ENCODE data around the gene DOK6.
"Not testable (repeated sequence)": the region's sequence is repeated elsewhere in the genome, so short reads cannot be mapped to it uniquely, and the experiment has no call there.

DOK6 gene

DNA sequence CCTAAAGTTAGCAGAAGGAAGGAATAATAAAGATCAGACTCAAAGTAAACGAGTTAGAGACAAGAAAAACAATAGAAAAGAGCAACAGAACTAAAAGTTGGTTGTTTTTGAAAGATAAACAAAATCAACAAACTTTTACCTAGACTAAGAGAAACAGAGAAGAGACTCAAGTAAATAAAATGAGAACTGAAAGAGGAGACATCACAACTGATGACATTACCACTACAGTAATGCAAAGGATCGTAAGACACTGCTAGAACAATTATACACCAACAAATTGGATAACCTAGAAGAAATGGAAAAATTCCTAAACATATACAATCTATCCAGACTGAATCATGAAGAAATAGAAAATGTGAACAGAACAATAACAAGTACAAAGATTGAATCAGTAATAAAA, 407.7 kb downstream of the DOK6 start:
- in situ Hi-C loops (cut with HindIII; ENCODE audit: low pct_ligation_motif_present, low pct_unique_long_range_greater_than_20kb, low sequenced_read_pairs) = no loop called here
- no peak for DNase-seq

DNA sequence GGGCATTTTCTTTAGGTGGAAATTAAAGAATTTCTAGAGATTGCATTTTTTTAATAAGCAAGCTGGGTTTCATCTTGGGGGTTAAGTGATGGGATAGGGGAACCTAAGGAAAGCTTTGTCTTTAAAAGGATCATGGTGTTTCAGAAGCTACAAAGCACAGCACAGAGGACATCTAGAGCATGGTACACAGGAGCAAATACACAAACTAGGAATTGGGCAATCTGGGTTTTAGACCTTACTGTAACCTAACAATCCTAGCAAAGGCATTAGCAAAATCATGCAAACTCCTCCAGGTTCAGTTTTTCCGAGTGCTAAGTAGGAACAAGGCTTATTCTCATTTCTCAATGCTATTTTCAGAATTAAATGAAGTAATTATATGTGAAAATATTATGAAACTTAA, 412.9 kb downstream of the DOK6 start:
- in situ Hi-C loops (cut with HindIII; ENCODE audit: low pct_ligation_motif_present, low pct_unique_long_range_greater_than_20kb, low sequenced_read_pairs) = no loop called here
- DNase-seq = no peak

DNA sequence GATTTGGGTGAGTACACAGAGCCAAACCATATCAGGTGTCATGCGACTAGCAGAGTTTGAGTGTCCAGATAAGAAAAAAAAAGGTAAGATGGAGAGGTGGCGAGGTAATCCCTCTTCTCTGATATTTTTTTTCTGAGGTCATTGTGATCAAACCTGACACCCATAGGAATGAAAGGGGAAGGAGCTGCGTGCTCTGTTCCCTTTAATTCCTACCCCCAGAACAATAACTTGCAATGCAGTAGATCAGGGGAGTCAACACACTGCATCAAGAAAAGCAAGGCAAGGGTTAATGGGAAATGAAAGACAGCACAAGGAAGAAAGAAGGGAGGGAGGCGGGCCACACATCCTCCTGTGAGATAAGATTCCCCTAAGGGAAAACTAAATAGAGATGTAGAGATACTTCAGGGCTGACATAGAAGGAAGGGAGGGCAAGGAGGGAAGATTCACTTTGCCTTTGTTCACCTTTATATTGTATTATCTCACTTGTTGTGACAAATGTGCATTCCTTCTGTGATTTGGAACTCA, 414.2 kb downstream of the DOK6 start:
- no peak for DNase-seq
- in situ Hi-C loops (cut with HindIII; ENCODE audit: low pct_ligation_motif_present, low pct_unique_long_range_greater_than_20kb, low sequenced_read_pairs) = no loop called here

GRCh38 chr18:69817335-69817940, 416.8 kb downstream of the DOK6 start:
- DNase-seq = no peak
- in situ Hi-C loops (cut with HindIII; ENCODE audit: low pct_ligation_motif_present, low pct_unique_long_range_greater_than_20kb, low sequenced_read_pairs) = no loop called here

DNA sequence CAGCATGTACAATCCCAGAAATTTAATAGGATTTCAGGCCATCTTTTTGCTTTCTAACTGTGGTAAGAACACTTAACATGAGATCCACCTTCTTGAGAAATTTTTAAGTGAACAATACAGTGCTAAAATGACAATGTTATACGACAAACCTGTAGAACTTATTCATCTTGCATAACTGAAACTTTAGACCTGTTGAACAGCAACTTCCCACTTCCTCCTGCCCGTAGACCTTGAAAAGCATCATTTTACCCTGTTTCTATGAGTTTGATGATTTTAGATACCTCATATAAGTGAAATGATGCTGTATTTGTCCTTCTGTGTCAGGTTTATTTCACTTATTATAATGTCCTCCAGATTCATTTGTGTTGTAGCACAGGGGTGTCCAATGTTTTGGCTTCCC, 418.8 kb downstream of the DOK6 start:
- in situ Hi-C loops (cut with HindIII; ENCODE audit: low pct_ligation_motif_present, low pct_unique_long_range_greater_than_20kb, low sequenced_read_pairs) = no loop called here
- no peak for DNase-seq

- in situ Hi-C loops (cut with HindIII; ENCODE audit: low pct_ligation_motif_present, low pct_unique_long_range_greater_than_20kb, low sequenced_read_pairs) = no loop called here
- no peak for DNase-seq
These were observed 419.9 kb downstream of the DOK6 start for GRCh38 chr18:69820538-69820937.

GRCh38 chr18:69830189-69830588, 429.5 kb downstream of the DOK6 start:
- in situ Hi-C loops (cut with HindIII; ENCODE audit: low pct_ligation_motif_present, low pct_unique_long_range_greater_than_20kb, low sequenced_read_pairs) = no loop called here
- no peak for DNase-seq

DNA sequence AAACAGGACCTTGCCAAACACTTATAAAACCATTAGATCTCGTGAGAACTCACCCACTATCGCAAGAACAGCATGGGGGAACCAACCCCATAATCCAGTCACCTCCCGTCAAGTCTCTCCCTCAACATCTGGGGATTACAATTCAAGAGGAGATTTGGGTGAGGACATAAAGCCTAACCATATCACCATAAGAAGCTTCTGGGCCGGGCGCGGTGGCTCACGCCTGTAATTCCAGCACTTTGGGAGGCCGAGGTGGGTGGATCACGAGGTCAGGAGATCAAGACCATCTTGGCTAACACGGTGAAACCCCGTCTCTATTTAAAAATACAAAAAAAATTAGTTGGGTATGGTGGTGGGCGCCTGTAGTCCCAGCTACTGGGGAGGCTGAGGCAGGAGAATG, 434.3 kb downstream of the DOK6 start:
- DNase-seq; in situ Hi-C loops (cut with HindIII; ENCODE audit: low pct_ligation_motif_present, low pct_unique_long_range_greater_than_20kb, low sequenced_read_pairs): not testable (repeated sequence)

DNA sequence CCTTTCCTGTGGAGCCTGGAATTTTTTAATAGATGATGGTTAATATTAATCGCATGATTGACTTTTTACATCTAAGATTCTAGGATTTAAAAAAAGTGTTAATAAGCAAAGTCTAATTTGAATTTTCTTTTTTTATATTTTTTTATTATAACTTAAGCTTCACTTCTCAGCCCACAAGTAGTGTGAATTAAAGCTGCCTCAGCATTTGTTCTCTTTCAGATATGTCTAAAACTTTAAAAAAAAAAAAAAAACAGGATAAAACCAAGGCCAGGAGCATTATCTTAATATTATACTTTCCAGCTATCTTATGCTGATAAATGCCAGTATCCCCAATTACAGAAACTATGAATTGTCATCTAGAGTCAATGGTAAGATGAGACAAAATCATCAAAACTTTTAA, 437.3 kb downstream of the DOK6 start:
- in situ Hi-C loops (cut with HindIII; ENCODE audit: low pct_ligation_motif_present, low pct_unique_long_range_greater_than_20kb, low sequenced_read_pairs) = no loop called here
- DNase-seq = no peak

GRCh38 chr18:69838620-69839411, 438.1 kb downstream of the DOK6 start:
- in situ Hi-C loops (cut with HindIII; ENCODE audit: low pct_ligation_motif_present, low pct_unique_long_range_greater_than_20kb, low sequenced_read_pairs) = no loop called here
- peak; percentile 54 for DNase-seq

- DNase-seq = no peak
- in situ Hi-C loops (cut with HindIII; ENCODE audit: low pct_ligation_motif_present, low pct_unique_long_range_greater_than_20kb, low sequenced_read_pairs) = no loop called here
These were observed 438.8 kb downstream of the DOK6 start for GRCh38 chr18:69839497-69839896.

GRCh38 chr18:69840001-69840400, 439.3 kb downstream of the DOK6 start:
- in situ Hi-C loops (cut with HindIII; ENCODE audit: low pct_ligation_motif_present, low pct_unique_long_range_greater_than_20kb, low sequenced_read_pairs) = no loop called here
- no peak for DNase-seq

DNA sequence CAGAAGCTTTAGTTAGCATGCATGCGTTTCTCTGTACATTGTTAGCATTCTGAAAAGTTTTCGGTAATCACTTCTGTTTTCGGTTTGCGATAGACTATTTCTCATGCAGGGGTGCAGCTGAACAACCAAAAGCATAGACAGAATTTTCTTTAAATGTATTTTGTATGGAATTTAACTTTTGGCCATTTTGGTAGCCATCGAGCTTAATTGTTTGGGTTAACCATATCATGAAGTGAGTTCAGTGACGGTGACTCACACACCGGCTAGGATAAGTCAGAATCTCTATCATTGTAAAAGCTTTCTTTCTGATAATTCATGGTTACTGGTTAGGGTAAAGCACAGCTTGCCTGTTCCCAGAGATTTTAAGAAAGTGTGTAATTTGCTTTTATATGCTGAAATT, 439.8 kb downstream of the DOK6 start:
- no peak for DNase-seq
- in situ Hi-C loops (cut with HindIII; ENCODE audit: low pct_ligation_motif_present, low pct_unique_long_range_greater_than_20kb, low sequenced_read_pairs) = no loop called here

- DNase-seq = no peak
- in situ Hi-C loops (cut with HindIII; ENCODE audit: low pct_ligation_motif_present, low pct_unique_long_range_greater_than_20kb, low sequenced_read_pairs) = no loop called here
These were observed 440.4 kb downstream of the DOK6 start for GRCh38 chr18:69841117-69841516.

- in situ Hi-C loops (cut with HindIII; ENCODE audit: low pct_ligation_motif_present, low pct_unique_long_range_greater_than_20kb, low sequenced_read_pairs) = no loop called here
- DNase-seq = no peak
These were observed 442.3 kb downstream of the DOK6 start for GRCh38 chr18:69843015-69843414.

DNA sequence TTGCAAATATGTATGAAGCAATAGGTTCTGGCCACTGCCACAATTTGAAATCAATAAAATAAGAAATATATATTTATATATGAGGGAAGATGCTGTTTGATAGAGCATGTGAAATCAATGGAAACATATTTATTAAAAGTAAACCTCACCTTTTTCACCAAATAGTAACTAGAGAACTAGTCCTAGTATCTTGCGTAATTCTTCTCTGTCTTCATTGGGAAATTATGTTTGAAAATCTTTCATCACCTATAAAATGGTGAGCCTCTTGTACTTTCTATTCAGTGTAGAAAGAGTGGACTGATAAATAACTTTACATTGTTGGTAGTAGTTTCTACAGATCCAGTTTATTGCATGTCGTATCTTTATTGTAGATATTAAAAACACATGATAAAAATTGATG, 444.0 kb downstream of the DOK6 start:
- DNase-seq = no peak
- in situ Hi-C loops (cut with HindIII; ENCODE audit: low pct_ligation_motif_present, low pct_unique_long_range_greater_than_20kb, low sequenced_read_pairs) = no loop called here

DNA sequence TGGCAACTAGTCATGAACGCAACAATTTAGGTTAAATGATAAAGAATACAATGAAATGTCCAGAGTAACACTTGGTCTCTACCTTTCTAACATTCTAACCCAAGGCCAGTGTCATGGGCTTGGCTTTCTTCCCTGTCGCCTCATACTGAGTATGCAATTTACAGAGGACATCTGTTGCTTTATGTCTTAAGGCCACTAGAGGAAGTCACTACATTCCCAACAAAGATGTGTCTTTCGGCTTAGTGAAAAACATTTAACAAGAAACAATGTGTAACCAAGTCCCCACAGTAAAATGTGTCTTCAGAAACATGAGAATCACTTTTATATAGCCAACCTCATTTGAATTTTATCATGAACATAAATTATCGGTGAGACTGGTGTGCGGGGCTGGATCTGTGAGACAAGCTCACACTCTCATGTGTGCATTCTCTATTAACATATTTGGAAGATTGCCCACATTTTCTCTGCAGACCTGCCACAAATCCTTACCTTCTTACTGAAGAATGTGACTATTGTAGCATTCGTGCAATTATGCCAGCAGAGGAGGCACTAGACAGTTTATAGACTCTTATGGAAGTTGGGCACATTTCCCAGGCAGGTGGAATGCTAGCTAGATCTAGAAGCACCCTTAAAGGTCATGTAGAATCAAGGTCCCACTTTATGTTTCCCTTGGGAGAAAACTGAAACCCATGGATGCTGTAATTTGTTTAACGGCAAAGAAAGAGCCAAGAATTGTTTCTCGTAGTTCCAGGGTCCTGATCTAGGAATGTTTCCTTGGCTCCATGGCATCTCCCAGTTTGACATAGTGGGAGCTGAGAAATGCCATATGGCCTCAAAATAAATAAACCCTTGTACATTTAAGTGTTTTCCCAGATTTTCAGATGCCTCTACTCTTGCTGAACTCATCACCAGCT, 445.2 kb downstream of the DOK6 start:
- no peak for DNase-seq

GRCh38 chr18:69853051-69853450, 452.4 kb downstream of the DOK6 start:
- in situ Hi-C loops (cut with HindIII; ENCODE audit: low pct_ligation_motif_present, low pct_unique_long_range_greater_than_20kb, low sequenced_read_pairs) = no loop called here

More for the DNA sequence above, 445.2 kb downstream of the DOK6 start:
- in situ Hi-C loops (cut with HindIII; ENCODE audit: low pct_ligation_motif_present, low pct_unique_long_range_greater_than_20kb, low sequenced_read_pairs) = no loop called here

GRCh38 chr18:69854455-69854854, 453.8 kb downstream of the DOK6 start:
- in situ Hi-C loops (cut with HindIII; ENCODE audit: low pct_ligation_motif_present, low pct_unique_long_range_greater_than_20kb, low sequenced_read_pairs) = no loop called here

More at GRCh38 chr18:69853051-69853450, 452.4 kb downstream of the DOK6 start:
- DNase-seq = no peak

More at GRCh38 chr18:69854455-69854854, 453.8 kb downstream of the DOK6 start:
- DNase-seq = no peak

Data from ACHN (cell line).